Stimulated activated CD8-positive, alpha-beta memory T cell treated with anti-CD3 and anti-CD28 coated beads, Interleukin-15, amount 100 ng/mL, for 48 hours (primary cell): ENCODE measurements around the gene XK.

ENCODE experiments used
- DNase-seq, 2 donors: peaks; one replicate each; pipeline ENCODE4 v3.0.0-alpha.2; 2020; ENCODE audit warnings: low read depth in 2 of 2

XK gene

DNA sequence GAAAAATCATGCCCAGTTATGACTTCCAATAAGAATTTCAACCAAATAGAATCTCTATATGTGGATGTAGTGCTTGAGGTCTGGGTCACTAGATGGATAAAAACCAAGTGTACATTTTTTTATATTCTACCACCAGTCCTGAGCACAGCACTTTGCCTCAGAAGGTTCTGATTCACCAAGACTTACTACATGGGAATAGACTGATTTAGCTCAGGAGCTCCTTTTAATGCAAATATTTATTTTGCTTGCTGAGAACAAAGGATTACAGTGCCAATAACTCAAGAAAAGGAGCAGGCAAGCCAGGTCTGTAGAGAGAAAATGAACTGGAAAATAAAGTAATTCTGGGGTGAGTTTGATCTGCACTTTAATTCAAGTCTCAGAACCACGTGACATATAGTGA is 6.4 kb upstream of the XK start:
- DNase-seq: no peak

DNA sequence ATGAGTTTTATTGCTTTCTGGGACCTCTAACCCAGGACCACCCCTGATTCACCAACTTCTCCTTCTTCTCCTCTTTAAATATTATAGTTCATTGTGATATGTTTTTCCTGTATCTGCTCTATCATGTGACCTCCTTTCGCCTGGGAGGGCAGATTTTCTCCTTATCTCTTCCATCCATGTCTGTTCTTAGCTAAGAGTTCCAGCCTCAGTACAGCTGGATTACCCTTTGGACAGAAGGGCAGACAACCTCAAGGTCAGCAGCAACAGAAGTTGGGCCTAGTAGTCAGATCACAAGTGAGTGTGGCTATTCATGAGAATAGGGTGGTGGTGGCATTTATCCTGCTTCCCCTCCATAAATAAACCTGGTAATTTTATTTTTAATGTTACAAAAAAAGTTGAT is 5.7 kb upstream of the XK start:
- DNase-seq: no peak

DNA sequence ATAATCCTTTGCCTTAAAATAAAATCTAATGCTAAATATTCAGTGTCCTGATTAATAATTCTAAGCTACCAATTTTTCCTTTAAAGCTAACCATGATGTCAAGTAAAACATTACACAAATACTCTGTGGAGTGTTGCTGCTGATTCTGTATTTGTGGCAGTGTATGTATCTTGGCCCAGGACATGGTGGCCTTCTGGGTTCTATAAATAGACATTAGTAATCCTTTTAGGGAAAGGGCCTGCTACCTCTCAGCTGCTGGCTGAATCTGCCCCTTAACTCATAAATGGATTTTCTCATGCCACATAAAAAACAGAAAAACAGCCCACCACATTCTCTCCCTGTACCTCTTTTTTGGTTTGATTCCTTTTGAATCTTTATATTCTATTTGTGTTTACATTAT is 1.2 kb upstream of the XK start:
- no peak for DNase-seq

DNA sequence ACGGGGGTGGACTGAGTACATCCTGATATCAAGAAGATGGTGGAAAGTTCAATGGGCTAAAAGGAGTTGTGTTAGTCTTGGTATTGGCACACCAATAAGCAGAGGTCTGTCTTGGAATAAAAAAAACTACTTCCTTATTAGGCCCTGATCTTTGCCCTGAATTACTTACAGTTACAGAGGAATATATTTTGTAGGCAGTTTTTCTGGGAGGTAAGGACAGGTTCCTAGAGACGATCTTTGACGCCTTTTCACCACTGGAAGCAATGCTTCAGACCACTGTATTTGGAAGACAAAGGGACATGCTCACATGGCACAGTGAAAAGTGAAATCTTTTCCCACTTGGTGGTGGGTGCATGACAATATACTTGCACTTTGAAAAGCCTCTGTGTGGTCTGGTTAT is 618 bp upstream of the XK start:
- DNase-seq: no peak

DNA sequence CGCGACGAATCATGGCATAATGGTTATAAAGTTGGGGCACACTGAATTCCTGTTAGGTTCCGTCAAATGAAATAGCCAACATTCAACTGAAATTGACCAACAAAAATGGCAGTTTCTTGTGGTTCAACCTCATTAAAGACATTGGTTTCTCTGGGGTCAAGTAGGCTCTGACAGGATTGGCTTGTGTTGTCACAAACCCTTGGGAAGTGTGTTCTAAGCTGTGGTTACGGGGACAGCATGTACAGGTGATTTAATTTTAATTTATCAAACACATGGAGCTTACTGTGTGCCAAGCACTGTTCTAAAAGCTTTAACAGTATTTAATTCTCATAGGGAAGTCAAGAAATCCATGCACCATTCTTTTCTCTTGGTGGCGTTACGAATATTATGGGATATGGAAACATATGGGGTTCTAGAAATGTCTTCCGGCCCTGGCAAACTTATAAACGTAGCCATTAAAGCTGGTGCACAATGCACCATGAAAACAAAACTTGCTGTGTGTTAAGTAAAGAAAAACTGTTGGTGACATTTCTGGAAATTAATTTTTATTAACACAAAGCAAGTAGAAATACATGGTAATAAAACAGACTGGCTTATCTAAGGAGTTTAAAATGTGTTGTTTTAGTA is 891 bp downstream of the XK start:
- no peak for DNase-seq

DNA sequence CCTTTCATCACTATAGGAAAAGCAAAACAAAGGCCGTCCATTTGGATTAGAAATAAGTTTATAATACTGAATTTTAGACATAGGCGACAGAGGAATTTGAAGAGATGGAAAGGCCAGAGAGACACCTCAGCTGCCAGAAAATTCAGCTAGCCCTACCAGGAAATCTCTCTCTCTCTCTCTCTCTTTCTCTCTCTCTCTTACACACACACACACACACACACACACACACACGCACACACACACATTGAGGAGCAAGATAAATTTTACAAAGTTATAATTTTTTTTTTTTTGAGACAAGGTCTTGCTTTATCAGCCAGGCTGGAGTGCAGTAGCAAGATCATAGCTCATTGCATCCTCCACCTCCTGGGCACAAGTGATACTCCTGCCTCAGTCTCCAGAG is 1.4 kb downstream of the XK start:
- DNase-seq: no peak

DNA sequence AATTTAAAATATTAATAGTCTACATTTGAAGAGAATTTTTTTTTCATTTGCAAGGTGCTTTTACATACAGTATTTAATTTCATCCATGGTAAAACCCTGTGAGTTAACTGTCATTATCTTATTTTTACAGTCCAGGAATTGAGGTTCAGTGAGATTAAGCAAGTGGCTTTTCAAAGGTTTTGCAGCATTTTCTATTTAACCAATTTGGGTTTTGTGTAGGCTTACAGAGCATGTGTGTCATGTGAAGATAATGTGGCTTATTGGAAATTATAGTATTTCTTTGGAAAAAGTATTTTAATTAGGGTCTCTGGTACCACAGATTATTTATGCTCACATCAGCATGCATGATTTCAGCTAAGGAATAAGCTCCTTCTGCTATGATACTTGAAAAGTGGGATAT is 4.5 kb downstream of the XK start:
- DNase-seq: no peak

DNA sequence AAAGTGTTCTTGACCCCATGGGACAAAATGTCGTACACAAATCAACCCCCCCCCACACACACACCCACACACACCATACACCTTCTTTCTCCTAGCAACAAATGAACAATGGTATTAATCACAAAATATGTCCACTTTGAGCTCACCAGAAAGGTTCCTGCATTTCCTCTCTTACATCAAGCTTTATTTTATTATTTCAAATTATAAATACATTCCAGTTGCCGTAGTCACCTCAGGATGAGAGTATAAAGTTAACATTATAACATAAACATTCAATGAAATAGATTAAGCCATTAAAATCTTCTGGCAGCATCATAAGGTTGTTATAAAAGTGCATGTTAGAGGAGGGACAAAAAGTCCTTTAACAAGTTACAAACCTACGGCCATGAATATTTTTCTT is 7.3 kb downstream of the XK start:
- DNase-seq: no peak

DNA sequence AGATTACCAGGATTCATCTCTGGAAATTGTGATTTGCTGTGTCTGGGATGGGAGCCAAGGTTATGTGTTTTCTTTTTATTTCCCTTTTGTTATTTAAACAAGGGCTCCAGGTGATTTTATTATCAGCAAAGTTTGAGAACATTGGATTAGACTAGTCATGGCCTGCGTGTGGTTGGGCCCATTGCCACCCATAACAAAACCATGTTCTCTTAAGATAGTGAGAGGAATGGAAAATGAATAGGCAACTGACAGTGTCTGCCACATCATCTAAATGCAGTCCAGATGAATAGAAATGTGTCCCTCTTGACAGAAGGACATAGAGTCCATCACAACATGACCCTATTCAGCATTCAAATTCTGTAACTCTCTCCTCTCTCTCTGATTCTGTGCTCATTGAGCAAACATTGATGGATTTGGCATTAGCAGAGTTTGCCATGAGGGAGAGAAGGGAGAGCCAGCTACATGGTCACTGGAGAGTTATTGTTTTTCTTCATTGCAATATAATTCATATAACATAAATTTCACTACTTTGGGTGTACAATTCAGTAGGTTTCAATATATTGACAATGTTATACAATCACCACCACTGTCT is 11.7 kb downstream of the XK start:
- DNase-seq: no peak

DNA sequence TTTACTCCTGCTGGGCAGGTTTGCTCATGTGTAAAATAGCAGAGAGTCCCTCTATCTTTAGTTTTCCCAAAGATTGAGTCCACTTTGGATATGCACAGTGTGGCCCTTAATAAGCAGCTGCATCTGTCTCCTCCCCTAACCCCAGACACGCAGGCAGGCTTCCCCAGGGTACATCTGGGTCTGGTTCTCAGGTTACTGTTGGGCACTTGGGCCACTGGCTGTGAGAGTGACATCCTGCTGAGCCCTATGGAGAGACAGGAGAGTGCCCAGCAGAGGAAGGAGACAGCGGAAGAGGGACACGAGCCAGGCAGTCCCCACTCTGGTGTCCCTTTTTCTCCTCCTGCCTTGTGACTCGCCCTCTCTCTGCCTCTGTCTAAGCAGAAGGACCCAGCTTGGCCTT is 16.0 kb downstream of the XK start:
- no peak for DNase-seq

DNA sequence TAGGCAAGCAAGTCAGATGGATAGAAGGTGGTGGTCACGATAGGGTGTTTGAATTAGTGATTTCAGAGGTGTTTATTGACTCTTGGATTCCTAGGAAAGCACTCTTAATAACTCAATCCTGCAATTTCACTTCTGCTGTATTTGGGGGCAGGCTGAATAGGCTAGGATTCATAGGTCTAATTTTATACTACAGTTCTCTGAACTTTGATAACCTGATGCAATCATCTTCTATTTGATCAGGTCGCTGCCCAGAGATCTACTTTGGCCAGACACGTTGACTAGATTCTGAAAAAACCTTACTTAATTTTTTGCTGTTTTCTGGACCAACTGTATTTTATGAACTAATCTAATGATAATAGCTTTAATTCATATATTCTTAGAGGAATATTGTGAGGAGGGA is 26.4 kb downstream of the XK start:
- no peak for DNase-seq

DNA sequence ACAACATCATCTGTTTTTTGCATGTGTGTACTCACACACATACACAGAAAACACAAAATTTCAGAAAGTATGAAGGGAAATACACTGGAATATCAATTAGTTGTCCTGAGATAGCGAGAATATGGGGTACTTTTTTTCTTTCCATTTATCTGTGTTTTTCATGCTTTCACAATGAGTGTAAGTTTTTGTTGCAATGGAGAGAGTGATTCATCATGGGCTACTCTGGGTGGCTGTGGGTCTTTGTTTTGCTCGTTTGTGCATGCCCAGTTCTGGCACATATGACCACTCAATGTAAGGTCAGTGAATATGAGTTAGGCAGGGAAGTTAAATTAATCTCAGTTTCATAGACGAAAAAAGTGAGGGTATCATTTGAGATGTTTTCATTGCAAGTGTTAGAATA is 26.9 kb downstream of the XK start:
- no peak for DNase-seq

DNA sequence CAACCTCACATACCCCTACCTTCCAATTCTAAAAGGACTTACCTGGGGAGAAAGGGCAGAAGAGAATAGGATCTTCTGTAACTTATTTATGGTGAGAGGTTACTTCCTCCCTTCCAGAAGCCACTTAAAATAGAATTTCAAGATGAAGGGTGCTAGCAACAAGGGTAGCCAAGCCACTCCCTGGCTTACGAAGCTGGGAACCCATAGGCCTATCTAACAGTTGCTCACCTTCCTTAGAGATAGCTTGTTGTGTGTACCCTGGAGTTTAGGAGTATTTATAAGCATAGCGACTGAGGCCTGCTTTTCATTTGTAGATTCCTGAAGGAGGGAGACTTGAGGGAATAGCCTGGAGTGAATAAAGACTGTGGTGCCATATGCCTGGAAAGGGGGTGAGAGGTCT is 28.9 kb downstream of the XK start:
- no peak for DNase-seq

DNA sequence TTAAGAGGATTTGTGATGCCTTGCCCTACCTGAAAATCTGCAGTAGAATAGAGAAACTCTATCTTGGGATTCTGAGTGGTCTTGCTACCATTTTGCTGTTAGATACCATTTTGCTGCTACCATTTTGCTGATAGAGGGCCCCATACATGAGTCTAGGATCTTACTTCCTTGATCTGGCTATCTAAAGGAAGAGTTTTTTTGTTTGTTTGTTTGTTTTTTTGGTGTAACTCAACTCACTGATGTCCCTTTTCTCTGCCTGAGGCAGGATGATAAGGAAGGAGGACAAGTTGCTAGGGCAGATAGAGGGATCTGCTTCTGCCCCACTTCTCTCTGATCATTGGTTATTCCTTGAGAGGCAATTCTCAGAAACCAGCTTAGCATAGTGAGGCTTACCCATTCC is 31.0 kb downstream of the XK start:
- no peak for DNase-seq

DNA sequence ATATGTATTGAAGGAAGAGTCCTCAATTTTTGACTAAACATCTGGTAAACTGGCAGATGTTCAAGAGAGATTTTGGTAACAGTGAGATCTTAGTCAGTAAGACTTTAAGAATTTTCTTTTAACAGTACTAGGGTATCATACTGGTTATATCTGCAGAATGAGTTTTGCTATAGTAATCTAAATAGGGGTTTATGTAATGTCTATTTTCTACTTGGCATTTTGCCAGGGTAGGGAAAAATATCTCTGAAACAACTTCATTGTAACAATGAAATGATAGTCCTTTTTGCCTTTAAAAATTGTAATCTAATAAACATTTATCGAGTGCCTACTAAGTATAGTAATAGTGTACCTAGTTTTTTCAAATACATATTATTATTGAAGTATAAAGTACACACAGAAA is 32.1 kb downstream of the XK start:
- DNase-seq: no peak

DNA sequence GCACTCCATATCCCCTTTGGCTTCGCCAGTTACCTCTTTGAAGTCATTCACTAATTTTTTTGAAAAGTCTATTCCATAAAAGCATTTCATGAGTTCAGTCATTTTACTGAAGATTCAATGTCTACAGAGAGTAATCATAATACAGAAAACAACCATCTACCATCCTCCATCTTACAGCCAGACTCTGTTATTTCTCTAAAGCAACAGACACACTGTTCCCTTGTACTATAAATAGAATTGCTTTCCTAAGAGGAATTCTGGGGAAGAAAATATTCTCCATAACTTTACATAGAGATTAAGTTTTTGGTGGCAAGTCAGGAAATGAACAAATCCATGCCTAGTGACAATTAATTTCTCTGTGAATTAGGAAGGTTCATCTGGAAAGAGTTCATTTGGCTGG is 37.0 kb downstream of the XK start:
- no peak for DNase-seq

DNA sequence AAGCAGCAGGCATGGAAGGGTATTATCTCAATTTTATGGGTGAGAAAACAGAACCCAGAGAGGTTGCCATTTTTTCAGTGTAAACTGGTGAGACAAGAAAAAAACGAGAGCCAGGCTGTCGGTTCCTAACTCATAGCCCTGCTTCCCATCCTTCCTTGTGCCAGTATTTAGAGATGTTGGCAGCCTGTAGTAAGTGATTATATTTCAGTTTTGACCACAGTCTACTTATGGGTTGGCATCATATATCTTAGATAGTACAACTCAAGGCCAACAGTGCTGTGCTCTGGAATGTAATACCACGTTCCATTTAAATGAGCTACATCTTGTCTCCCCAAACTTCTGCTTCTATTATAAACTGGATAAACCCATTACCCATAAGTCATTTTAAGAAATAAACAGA is 40.8 kb downstream of the XK start:
- no peak for DNase-seq

DNA sequence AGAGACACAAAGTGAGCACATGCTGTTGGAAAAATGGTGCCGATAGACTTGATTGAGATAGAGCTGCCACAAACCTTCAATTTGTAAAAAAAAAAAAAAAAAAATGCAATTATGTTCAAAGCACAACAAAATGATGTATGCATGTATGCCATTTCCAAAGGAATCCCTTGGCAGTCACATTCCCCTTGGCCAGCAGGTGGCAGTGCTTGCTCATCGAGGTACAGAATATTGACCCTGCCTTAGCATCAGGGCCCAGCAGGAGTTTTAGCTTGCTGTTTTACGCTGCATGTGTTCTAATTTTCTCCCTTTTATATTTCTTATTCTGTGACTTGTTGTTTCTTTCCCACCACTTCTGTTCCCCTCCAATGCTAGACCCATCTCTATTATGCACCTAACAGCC is 59.8 kb downstream of the XK start:
- peak; percentile 33 to 53 for DNase-seq

DNA sequence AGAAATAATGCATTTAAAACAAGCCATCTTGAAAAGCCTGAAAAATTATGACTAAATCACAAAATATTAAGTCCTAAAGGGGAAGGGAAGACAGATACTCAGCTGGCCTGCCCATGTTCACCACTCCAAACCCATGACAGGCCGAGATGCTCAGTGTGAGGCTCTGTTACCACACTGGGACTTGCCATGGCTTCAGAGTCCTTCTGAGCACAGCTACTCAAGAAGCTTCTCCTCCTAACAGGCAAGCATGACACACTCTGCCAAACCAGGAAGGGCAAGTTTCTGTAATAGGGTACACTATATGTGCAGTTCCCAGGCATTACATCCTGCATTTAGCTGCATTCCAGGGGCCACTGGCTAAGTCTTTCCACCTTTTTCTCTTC is 60.2 kb downstream of the XK start:
- no peak for DNase-seq

DNA sequence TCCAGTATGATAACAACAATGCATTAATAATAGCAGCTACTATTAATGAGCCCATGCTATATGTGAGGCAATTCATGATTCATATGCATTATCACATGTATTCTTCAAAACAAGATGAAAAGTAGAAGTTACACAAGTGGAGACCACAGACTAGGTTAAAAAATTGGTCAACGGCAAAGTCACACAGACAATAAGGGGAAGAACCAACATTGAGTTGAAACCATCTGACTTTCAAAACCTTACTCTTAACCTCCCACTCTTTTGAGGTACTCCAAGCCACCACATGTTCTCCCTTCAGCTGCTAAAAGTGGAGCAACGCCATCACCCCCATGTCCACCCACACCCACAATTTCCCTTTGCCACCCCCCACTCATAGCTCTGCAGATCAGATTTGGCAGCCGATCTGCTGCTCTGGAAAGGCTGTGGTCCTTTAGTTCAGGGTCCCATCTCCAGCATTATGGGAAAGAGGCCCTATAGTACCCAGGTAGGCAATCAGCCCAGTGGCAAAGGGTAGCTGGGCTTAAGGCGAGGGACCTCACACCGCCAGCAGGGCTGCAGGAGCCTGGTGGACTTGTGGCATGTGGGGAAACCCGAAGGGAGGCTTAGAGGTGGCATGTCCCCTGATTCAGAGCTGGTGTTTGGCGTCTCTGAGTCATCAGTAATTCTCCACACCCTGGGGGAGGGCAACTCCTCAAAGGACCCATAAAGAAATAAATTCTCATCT is 60.8 kb downstream of the XK start:
- DNase-seq: peak; percentile 30 to 42

DNA sequence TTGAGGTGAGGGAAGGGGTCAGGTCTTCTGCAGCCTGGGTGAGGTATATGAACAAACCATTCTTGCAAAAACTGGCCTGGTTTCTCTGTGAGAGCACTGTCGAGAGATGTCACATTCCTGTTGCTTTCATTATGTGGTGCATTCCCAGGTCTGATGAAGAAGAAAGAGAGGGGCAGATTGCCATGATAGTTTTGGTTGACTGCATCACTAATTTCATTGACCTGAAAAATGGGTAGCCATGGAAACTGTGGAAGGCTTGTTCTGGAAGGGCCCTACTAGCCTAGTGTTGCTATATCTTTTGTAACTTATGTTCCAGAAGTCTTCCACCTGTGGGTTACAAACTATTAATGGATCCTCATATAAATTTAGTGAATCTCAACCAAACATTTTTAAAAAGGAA is 61.4 kb downstream of the XK start:
- no peak for DNase-seq

DNA sequence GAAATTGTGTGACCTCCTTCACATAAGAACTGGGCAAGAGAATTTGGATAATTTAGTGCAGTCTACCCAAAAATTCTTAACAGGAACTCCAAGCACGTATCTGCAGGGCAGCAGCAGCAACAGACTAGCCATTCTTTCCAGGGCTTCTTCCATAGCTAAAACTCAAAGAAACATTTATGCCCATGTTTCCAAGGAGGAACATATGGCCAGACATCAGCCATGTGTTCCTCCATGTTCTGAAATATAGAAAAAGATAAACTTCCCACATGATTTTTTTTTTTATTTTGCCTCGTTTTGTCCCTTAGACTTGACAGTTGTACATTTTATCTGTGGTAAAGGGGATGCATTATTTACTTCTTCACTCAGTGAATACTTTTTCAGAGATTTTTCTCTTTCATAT is 66.7 kb downstream of the XK start:
- DNase-seq: no peak

DNA sequence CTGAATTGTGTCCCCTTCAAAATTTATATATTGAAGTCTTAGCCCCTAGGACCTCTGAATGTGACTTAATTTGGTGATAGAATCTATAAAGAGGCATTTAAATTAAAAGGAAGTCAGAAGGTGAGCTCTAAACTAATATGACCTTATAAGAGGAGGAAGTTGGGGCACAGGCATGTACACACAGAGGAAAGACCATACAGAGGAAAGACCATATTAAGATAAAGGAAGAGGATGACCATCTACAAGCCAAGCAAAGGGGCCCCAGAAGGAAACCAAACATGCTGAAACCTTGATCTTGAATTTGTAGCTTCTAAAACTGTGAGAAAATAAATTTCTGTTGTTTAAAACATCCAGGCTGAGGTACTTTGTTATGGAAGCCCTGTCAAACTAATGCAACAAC is 67.3 kb downstream of the XK start:
- no peak for DNase-seq

DNA sequence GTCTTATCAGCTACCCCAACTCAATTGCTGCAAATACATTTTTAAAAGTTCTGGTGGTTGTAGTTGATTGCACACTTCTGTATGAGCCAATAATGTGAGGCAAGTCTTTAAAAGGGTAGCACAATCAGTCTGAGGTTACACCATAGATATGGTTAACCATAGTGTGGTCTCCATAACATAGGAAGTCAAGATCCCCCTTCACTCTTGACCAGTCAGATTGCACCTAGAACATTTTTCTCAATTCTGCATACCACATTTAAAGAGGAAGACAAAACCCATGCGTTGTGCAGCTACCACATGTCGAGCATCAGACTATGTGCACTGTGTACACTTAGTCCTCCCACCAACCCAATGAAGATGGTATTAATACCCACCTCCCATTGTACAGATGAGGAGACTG is 67.8 kb downstream of the XK start:
- no peak for DNase-seq
